GM12872 (cell line): ENCODE measurements around the gene GRXCR2.

Source experiments
- CTCF ChIP-seq: IDR thresholded peaks from 3 replicates; pipeline ENCODE4 v1.5.1; 2011; ENCODE audit warnings: low read depth, mild to moderate bottlenecking, low read length, moderate library complexity; ENCODE audit not compliant: insufficient read depth

The GRXCR2 gene

DNA sequence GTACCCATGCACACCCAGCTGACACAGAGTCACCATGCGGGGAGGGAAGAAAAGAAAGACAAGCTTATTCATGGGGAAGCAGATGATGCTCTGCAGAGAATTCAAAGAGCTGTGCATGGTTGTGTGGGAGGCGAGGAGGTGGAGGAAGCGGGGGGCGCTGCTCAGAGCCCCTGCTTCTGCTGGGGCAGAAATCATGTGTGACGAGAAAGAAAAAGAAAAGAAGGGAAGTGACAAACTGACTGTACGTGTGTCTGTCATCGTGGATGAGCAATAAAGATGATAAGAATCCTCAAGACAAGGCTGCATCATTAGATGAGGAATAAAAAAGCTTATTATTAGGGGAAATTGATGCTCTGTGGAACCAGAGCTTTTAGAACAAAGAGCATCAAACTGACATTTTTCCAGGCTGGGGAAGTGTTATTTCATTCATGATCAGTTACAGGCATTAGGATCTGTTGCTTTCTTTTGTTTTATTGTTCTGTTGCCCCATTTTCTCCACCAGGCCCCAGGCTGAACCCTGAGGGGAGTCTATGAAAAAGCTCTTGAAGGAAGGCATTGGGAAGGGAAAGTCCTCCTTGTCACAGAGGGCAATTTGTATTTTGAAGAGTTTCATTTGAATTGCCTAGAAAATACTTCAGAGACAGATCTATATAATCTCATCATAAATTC, 43.3 kb upstream of the GRXCR2 start:
- no peak for TF ChIP-seq CTCF

GRCh38 chr5:145913701-145914100, 40.9 kb upstream of the GRXCR2 start:
- no peak for TF ChIP-seq CTCF

- no peak for TF ChIP-seq CTCF
Measured at GRCh38 chr5:145912594-145912993, 39.8 kb upstream of the GRXCR2 start.

GRCh38 chr5:145912019-145912418, 39.2 kb upstream of the GRXCR2 start:
- no peak for TF ChIP-seq CTCF

DNA sequence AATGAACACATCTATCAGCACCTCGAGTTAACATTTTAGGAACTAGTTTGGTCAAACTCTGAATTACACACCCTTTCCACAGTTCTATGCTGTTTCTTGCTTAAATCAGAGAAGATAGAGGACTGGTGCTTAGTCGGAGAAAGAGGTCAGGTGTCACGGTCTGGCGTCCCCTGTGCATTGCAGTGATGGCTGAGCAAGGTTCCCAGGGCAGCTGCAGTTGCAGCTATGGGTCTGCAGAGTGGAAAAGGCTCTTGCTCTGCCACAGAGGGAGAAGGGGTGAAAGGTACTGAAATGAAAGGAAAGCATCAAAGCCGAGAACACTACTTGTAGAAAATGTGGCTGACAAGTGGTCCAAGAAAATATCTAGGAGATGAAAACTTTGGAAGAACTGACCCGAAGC, 38.4 kb upstream of the GRXCR2 start:
- TF ChIP-seq CTCF, result no peak

- no peak for TF ChIP-seq CTCF
Measured at GRCh38 chr5:145908206-145908960, 35.6 kb upstream of the GRXCR2 start.

DNA sequence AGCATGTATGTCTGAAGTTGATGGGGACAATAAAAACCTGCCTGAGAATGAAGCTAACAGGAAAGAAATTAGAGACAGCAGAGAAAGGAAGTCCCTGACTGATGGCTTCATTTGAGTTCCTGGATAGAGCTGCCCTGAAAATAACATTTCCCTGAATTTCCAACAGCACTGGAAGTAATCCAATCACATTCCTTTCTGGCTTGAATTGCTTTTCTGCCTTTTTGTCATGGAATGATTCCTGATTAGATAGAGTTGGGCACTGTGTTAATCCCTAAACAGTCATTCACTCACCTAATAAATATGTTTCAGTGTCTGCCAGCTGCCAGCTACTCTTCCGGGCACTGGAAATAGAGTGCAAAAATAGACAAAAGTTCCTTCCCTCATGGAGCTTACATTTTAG, 33.6 kb upstream of the GRXCR2 start:
- no peak for TF ChIP-seq CTCF
